ENCODE measurements around the gene PSMD12. TPM values are rescaled to one million over a fixed set of nuclear protein-coding genes. Genes with fewer than 3 reads are reported as not detected.
"Not testable (repeated sequence)": the region's sequence is repeated elsewhere in the genome, so short reads cannot be mapped to it uniquely, and the experiment has no call there.

Gene PSMD12
- total RNA-seq, 1 experiment from 2014 or later, result 21.3 TPM

DNA sequence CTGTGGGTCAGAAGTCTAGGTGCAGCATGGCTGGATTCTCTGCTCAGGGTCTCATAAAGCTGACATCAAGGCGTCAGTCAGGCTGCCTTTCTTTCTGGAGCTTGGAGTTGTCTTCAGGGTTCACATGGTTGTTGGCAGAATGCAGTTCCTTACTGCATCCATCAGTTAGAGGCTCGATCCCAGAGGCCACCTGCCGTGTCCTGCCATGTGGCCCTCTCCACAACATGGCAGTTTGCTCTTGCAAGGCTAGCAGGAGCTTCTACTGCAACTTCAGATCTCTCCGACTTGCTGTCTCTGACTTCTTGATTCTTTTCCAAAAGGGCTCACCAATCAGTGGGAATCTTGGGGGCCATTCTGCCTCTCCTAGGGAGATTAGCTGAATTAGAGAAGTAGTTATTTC, 22.6 kb upstream of the PSMD12 start:
- peak; percentile 61 for DNase-seq (ENCODE audit: low spot score)
- in situ Hi-C loops (cut with HindIII; ENCODE audit: low sequenced_read_pairs), result no loop called here

DNA sequence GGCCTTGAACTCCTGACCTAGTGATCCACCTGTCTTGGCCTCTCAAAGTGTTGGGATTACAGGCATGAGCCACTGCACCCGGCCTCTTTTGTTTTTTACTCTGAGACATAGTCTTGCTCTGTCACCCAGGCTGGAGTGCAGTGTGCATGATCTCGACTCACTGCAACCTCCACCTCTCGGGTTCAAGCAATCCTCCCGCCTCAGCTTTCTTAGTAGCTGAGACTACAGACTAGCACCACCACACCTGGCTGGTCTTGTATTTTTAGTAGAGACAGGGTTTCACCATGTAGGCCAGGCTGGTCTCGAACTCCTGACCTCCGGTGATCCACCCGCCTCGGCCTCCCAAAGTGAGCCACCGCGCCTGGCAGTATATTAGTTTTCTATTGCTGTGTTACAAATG, 22.2 kb upstream of the PSMD12 start:
- in situ Hi-C loops (cut with HindIII; ENCODE audit: low sequenced_read_pairs); DNase-seq (ENCODE audit: low spot score): not testable (repeated sequence)

DNA sequence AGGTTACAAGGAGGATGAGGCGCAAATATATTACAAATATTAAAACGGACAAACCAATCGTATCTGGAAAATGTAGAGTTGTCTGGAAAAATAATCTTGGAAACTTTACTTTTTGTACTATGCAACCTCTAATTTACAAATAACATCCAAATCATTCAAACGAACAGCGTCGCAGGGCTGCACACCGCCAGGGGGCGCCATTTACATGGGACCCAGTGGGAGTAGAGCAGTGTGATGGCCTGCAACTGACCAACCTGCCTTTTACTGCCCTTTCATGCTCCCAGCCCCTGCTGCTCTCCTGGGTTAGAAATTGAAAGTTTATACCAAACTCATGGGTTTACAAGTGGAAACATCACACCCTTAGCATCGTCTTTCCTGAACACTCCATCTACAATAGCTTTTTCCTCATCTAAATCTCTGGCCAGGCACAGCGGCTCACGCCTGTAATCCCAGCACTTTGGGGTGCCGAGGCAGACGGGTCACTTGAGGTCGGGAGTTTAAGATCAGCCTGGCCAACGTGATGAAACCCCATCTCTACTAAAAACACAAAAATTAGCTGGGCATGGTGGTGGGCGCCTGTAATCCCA, 20.7 kb upstream of the PSMD12 start:
- peak; percentile 48 for DNase-seq (ENCODE audit: low spot score)
- in situ Hi-C loops (cut with HindIII; ENCODE audit: low sequenced_read_pairs), result no loop called here

DNA sequence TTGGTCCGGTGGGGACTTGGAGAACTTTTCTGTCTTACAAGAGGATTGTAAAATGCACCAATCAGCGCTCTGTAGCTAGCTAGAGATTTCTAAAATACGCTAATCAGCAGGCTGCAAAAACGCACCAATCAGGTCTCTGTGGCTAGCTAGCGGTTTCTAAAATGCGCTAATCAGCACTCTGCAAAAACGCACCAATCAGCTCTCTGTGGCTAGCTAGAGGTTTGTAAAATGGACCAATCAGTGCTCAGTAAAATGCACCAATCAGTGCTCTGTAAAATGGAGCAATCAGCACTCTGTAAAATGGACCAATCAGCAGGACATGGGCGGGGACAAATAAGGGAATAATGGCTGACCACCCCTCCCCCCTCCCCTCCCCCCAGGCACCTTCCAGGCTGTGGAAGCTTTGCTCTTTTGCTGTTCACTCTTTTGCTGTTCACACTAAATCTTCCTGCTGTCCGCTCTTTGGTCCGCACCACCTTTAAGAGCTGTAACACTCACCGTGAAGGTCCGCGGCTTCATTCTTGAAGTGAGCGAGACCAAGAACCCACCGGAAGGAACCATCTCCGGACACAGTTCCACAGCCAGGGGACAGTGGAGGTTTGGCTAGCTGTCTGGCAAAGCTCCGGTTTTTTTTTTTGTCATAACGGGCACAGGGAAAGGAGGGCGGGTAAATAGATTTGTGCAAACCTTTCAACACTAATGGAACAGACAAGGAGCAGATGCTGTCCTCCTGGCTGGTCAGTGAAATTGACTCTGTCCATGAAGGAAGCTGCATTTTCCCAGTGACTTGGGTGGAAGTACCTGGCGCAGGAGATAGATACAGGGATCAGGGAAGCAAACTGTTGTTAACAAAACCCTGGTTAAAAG, 19.0 kb upstream of the PSMD12 start:
- DNase-seq (ENCODE audit: low spot score), result no peak
- in situ Hi-C loops (cut with HindIII; ENCODE audit: low sequenced_read_pairs), result no loop called here

DNA sequence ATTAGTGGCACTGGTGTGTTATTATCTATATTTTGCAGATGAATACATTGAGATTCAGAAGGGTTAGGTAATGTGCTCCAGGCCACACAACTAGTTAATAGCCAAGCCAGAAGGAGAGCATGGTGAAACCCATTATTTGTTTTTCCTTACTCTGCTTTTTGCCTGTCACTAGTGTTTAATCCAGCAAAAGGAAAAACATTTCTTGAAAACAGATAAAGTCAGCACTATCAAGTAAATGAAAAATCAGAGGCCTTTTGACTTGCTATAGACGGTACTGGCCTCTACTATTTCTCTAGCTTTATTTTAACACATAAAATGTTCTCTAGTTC, 15.5 kb upstream of the PSMD12 start:
- in situ Hi-C loops (cut with HindIII; ENCODE audit: low sequenced_read_pairs), result no loop called here
- no peak for DNase-seq (ENCODE audit: low spot score)

DNA sequence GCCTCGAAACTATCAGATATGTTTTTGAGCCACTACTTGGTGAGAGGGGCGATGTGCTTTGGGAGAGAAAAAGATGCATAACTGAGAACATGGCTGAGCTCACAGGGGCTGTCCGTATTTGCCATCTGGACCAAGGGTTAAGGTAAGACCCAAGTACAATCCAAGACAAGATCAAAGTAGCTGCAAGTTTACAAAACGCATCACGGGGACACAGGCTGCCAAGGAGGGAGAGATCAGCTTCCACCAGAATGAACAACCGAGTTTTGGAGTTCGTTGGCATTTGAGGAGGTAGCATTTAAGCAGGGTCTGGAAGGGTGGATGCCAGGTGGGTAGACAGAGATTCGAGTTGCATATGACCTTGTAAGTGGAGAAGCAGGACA, 12.9 kb upstream of the PSMD12 start:
- no peak for DNase-seq (ENCODE audit: low spot score)
- in situ Hi-C loops (cut with HindIII; ENCODE audit: low sequenced_read_pairs), result no loop called here

DNA sequence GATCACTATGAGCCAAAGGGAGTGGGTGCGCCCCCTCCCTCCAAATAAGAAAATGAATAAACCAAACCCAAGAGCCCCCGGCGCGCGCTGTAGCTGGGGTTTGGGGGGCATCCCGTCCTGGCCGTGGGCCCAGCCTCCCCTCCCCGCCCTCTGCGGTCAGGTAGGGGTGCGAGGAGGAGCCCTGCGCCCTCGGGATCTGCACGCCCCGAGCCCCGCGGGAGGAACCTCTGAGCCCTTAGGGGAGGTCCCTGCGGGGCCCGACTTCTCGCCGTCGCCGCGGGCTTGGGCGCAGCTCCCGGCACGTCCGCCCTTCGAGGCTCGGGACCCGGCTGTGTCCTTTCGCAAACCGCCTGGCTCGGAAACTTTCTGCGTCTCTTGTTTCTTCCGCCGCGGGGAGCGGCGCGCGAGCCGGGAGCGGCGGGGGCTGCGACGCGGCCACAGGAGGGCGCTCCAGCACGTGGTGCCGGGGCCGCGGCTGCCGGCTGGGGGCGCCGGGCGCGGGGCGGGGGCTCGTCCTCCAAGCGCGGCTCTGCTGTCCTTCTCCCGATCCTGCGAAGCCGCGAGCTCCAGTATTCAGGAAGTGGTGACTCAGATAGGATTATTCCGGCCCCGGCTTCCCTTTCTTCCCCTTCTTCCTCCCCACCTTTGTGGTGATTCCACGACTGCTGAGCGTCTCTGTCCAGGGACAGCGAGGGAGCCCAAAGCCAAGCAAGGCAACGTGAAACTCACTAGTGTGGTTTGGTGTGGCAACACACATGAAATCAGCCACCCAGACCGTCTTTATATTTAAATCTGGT, 12.3 kb upstream of the PSMD12 start:
- in situ Hi-C loops (cut with HindIII; ENCODE audit: low sequenced_read_pairs), result no loop called here
- peak; percentile 60 for DNase-seq (ENCODE audit: low spot score)

DNA sequence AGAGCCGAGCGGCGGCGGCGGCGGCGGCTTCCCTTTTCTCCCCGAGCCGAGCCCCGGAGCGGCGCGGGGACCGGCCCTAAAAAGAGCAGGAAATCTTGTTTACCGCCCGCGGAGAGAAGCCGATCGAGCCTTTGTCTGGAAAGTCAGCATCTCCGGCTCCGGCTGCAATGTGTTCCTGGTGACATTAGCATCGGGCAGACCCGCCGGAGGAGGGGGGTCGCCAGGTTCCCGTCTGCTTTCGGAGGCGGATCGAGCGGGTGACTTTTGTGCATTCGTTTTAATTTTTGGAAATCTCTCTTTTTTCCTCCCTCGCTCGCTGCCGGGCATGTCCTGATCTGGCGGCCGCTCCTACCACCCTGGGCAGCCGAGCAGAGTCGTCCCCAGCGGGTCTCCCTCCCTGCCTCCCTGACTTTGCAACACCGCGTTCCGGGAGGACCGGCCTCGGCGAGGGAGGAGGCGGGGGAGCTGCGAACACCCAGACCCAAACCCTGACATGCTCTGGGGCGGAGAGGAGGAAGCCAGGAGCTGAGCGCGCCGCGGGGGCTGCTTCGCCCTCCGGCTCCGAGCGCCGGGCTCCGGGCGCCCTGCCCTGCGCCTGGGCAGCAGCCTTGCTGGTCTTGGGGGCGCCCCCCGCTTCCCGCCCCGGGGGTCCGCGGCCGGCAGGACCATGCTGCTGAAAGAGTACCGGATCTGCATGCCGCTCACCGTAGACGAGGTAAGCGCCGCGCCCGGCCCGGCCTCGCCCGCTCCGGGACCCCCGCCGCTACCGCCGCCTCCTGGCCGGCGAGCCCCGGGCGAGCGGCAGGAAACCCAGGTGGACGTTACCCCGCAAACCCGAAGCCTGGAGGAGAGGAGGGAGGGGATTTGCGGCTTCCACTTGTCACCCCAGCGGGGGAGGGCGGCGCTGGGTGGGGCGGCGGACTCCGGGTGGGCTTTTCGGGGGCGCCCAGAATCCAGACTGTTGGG, 11.4 kb upstream of the PSMD12 start:
- peak; percentile 37 for DNase-seq (ENCODE audit: low spot score)
- in situ Hi-C loops (cut with HindIII; ENCODE audit: low sequenced_read_pairs), result no loop called here

DNA sequence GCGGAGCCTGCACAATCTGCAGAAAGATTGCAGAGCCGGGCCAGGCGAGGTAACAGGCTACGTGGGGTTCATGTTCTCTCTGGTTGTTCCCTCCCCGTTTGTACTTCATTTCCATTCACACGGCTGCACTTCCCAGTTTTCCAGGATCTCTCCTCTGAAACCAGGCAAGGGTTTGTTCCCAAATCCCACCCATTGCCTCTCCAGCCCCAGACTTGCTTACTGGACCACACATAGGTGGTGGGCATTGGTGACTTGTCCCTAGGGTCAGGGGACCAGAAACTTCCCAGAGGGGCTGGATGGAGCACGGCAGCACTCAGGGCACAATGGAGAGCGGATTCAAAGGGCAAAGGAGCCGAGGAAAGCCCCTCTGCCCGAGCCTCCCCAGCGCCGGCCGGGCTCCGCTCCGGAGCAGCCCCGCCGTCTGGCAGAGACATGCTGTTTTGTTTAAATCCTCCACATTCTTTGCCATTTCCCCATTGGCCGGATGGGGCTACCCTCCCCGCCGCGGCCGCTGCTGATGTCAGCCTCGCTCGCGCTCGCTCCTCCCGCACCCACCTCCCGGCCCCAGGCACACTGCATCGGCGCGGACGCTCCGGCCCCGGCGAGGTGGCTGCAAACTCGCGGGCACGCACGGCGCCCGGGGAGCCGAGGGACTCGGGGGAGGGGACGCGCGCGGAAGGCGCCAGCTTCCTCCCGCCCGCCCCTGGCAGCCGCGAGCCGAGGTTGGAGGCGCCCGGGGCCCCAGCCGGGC, 10.5 kb upstream of the PSMD12 start, which contains the start of gene PITPNC1:
PITPNC1 (plus strand) TSS at position 545 of the 751 bp plus-strand sequence.
- in situ Hi-C loops (cut with HindIII; ENCODE audit: low sequenced_read_pairs), result no loop called here
- DNase-seq (ENCODE audit: low spot score), result peak; percentile 93

DNA sequence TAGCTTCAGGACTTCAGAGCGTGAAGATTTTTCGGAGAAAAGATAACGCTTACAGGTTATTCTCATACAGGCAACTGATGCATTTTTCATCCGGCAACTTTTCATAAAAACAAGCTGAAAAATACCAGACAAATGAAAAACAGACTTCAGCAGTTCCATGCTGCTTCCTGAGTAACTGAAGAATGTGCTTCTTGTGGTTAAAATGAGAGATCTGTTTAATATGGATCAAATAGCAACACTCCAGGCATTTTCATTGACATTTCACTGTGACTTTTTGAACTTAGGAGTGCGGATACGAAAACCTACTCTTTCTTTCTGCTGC, 10.0 kb upstream of the PSMD12 start:
- in situ Hi-C loops (cut with HindIII; ENCODE audit: low sequenced_read_pairs), result no loop called here
- no peak for DNase-seq (ENCODE audit: low spot score)

DNA sequence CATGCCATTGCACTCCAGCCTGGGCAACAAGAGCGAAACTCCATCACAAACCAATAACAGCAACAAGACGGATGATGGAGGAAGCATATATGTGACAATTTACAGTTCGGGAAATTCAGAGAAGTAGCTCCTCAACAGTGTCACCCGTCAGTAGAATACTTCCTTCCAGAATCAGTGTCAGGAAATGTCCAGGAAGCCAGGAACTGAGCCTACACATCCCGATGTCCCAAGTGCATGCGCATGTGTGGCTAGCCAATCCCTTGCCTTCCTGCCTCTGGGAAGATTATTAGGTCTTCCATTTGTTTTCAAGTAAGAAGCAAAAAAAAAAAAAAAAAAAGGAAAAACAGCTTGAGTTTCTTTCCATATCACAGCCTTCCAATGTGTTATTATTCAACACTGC, 9.3 kb upstream of the PSMD12 start:
- no peak for DNase-seq (ENCODE audit: low spot score)
- in situ Hi-C loops (cut with HindIII; ENCODE audit: low sequenced_read_pairs), result no loop called here

DNA sequence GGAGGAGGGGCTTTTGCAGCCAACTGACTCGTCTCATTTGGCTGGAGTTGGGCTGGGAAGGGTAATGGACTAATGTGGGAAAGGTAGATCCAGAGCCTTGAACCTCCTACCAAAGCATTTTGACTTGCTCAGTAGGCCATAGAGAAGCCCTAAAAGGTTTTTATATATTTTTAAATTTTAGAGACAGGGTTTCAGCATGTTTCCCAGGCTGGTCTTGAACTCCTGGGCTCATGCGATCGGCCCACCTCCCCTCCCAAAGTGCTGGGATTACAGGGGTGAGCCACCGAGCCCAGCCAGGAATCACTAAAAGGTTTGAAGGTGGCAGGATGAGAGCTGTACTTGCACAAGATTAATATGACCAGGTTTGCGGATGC, 8.7 kb upstream of the PSMD12 start:
- in situ Hi-C loops (cut with HindIII; ENCODE audit: low sequenced_read_pairs), result no loop called here
- no peak for DNase-seq (ENCODE audit: low spot score)

DNA sequence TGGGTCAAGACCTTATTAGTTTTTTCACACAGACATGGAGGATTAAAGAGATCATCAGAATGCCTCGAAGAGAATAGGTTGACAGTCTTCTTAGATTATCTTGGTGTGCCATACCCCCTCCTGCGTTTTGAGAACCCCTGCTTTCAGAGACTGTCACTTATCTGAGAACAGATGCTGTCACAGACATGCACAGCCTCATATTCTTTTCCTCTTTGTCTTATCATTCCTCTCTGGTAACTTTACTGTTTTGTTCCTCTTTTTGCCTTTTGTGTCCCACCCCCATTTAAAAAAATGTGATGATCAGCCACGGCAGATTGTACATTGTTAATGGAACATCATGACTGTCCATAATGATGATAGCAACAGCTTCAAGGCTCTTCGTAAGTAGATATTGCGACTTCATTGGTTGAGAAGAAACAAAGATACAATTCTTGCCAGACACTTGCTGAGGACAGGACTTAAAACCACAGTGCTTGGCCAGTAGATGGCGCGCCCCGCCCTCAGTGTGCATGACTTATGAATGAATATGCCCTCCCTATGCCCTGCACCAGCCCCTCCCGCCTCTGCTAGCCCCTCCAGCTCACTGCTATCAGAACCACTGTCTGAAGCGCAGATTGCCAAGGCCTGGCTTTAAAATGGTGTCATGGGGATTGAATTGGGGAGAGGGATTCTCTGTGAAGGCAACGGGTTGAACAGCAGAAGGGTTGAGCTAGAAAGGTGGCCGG, 8.1 kb upstream of the PSMD12 start:
- in situ Hi-C loops (cut with HindIII; ENCODE audit: low sequenced_read_pairs), result no loop called here
- peak; percentile 92 for DNase-seq (ENCODE audit: low spot score)

DNA sequence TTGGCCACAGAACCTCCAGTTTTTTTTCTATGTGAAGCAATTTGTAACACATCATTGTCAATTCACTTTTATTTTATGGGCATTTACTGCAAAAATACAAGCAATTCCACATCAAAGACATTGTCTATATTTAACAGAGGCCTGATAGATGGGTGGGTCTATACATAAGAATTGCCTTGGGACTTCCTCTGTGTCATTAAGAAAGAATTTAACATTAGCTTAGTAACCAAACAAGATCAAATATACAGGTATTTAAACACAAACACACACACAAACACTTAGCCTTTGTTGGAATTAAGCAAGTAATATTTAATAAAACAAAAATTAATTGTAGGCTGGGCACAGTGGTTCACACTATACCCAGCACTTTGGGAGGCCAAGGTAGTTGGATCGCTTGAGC, 6.4 kb upstream of the PSMD12 start:
- DNase-seq (ENCODE audit: low spot score), result no peak
- in situ Hi-C loops (cut with HindIII; ENCODE audit: low sequenced_read_pairs), result no loop called here

DNA sequence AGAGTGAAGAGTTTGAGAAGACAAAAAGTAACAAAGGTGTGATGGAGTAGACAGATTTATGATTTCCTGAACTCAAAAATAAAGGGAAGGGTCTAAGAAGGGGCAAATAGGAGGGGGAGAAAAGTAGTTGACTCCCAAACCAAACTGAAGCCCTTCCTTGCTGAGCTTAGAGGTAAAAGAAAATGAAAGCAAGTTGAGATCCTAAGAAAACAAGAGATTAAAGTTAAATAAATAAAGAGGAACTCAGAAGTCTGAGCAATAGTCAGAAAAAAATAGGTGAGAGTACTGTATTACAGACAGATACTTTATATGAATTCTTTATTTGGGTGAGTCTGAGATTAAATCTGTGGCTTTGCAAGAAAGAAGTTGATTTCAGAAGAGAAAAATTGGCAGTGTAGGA, 3.3 kb upstream of the PSMD12 start:
- in situ Hi-C loops (cut with HindIII; ENCODE audit: low sequenced_read_pairs), result no loop called here
- DNase-seq (ENCODE audit: low spot score), result no peak

DNA sequence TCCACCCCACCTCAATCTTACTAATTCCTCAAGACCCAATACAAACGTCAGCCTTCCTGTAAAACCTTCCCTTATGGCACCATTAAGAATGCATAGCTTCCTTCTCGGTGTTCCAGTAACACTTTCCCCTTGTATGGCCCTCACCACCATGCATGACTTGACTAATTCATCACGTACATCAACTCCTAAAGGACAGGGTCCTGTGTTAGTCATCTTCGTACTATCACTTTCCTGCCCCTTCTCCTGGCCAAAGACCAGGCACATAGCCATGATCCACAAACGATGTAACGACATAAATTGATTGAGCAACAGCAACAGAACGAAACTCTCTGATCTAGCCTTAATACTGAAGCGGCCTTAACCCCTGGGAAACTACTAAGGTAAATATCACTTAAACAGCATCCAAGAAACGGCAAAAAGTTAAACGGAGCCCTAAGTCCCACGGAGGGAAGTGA, 612 bp downstream of the PSMD12 start:
- peak; percentile 11 for DNase-seq (ENCODE audit: low spot score)
- in situ Hi-C loops (cut with HindIII; ENCODE audit: low sequenced_read_pairs), result no loop called here

DNA sequence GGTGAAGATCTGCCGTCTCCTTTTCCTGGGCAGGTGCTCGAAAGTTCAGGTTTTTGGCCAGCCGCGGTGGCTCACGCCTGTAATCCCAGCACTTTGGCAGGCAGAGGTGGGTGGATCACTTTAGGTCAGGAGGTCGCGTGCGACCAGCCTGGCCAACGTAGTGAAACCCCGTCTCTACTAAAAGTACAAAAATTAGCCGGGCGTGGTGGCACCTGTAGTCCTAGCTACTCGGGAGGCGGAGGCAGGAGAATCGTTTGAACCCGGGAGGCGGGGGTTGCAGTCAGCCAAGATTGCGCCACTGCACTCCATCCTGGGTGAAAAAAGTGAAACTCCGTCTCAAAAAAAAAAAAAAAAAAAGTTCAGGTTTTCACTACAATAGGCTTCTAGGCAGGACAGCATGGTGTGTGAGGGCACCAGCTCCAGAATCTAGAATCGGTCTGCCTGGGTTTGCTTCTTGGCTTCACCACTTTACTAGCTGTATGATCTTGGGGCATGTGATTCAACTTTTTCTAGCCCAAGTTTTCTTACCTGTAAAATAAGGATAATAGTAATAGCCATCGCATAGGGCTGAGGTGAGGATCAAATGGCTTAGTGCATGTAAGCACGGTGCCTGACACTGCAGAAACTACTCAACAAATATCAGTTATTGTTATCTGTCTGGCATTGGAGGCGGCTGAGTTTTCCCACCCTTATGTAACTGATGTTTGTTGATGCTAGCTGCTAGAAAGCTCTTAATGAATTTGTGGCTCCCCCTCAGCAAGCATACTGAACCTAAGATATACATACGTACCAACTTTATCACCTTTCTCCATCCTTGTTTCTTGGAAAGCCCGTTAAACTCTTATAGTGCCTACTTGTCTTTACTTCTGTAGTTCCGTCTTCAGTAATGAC, 1.3 kb downstream of the PSMD12 start:
- in situ Hi-C loops (cut with HindIII; ENCODE audit: low sequenced_read_pairs), result no loop called here
- DNase-seq (ENCODE audit: low spot score), result no peak
